ENCODE data around the gene TSPAN33. TPM values are rescaled to one million over a fixed set of nuclear protein-coding genes. Genes with fewer than 3 reads are reported as not detected.
"Not testable (repeated sequence)": the region's sequence is repeated elsewhere in the genome, so short reads cannot be mapped to it uniquely, and the experiment has no call there.

TSPAN33 gene
- total RNA-seq, 1 donor from 2014 or later: 29.7 TPM

DNA sequence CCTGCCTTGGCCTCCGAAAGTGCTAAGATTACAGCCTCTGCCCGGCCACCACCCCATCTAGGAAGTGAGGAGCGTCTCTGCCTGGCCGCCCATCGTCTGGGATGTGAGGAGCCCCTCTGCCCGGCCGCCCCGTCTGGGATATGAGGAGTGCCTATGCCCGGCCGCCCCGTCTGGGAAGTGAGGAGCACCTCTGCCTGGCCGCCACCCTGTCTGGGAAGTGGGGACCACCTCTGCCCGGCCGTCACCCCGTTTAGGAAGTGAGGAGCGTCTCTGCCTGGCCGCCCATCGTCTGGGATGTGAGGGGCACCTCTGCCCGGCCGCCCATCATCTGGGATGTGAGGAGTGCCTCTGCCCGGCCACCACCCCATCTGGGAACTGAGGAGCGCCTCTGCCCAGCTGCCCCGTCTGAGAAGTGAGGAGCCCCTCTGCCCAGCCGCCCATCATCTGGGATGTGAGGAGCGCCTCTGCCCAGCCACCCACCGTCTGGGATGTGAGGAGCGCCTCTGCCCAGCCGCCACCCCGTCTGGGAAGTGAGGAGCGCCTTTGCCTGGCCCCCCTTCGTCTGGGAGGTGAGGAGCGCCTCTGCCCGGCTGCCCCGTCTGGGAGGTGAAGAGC is 71.7 kb downstream of the TSPAN33 start:
- not testable (repeated sequence) for H3K9me3 ChIP-seq (ENCODE audit: control insufficient read depth in 3 of 3, low read length in 3 of 3); H3K4me1 ChIP-seq (ENCODE audit: control insufficient read depth in 3 of 3, insufficient read depth in 3 of 3, low read length in 3 of 3); H3K4me3 ChIP-seq (ENCODE audit: low read length in 3 of 3); H3K36me3 ChIP-seq (ENCODE audit: control insufficient read depth in 3 of 3, insufficient read depth in 3 of 3, low read length in 3 of 3); H3K27ac ChIP-seq (ENCODE audit: low read depth, low read length); H3K9ac ChIP-seq (ENCODE audit: low read depth in 1 of 3, low read length in 3 of 3); H3K27me3 ChIP-seq (ENCODE audit: control insufficient read depth in 3 of 3, insufficient read depth in 3 of 3, low read length in 3 of 3)

DNA sequence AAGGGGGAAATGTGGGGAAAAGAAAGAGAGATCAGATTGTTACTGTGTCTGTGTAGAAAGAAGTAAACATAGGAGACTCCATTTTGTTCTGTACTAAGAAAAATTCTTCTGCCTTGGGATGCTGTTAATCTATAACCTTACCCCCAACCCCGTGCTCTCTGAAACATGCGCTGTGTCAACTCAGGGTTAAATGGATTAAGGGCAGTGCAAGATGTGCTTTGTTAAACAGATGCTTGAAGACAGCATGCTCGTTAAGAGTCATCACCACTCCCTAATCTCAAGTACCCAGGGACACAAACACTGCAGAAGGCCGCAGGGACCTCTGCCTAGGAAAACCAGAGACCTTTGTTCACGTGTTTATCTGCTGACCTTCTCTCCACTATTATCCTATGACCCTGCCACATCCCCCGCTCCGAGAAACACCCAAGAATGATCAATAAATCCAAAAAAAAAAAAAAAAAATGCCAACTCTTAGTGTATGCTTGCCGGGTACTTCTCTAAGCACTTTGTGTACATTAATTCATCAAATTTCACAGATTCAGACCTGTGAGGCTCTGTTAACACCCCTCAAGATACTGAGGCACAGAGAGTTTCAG is 72.4 kb downstream of the TSPAN33 start:
- not testable (repeated sequence) for H3K4me3 ChIP-seq (ENCODE audit: low read length in 3 of 3); H3K9ac ChIP-seq (ENCODE audit: low read depth in 1 of 3, low read length in 3 of 3); H3K4me1 ChIP-seq (ENCODE audit: control insufficient read depth in 3 of 3, insufficient read depth in 3 of 3, low read length in 3 of 3); H3K36me3 ChIP-seq (ENCODE audit: control insufficient read depth in 3 of 3, insufficient read depth in 3 of 3, low read length in 3 of 3); H3K27me3 ChIP-seq (ENCODE audit: control insufficient read depth in 3 of 3, insufficient read depth in 3 of 3, low read length in 3 of 3); H3K9me3 ChIP-seq (ENCODE audit: control insufficient read depth in 3 of 3, low read length in 3 of 3); H3K27ac ChIP-seq (ENCODE audit: low read depth, low read length)

DNA sequence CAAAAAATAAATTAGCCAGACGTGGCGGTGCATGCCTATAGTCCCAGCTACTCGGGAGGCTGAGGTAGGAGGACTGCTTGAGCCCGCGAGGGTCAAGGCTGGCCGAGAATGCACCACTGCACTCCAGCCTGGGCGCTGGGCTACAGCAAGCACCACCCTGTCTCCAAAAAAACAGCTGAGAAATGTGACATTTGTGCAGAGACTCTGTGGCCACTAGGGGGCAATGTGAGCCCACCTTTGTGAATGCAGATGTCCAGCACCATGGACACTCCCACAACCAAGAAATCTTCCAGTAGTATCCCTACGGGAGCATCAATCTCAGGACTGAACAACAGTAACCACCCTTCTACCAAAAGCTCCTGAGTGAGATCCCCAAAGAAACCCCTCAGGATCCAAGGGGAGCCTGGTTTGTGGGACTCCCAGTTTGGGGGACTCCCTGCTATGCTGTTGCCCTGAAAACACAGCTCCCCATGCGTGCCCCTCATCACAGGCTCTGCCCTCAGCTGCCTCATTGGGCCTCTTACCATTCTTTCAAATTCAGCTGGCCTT is 74.1 kb downstream of the TSPAN33 start:
- Histone ChIP-seq H3K27me3 (ENCODE audit: control insufficient read depth in 3 of 3, insufficient read depth in 3 of 3, low read length in 3 of 3) (no peaks in the 10 kb centered on the region), H3K4me3 (ENCODE audit: low read length in 3 of 3) (no peak overlapping the region), H3K9me3 (ENCODE audit: control insufficient read depth in 3 of 3, low read length in 3 of 3) (no peaks in the 10 kb centered on the region), H3K27ac (ENCODE audit: low read depth, low read length) (no peak overlapping the region), H3K9ac (ENCODE audit: low read depth in 1 of 3, low read length in 3 of 3) (peak overlapping the region in 2 of 3 donors; percentile 8 to 25), H3K4me1 (ENCODE audit: control insufficient read depth in 3 of 3, insufficient read depth in 3 of 3, low read length in 3 of 3) (peaks cover 2 to 5% (median 3%) of the 10 kb centered on the region in 3 donors), H3K36me3 (ENCODE audit: control insufficient read depth in 3 of 3, insufficient read depth in 3 of 3, low read length in 3 of 3) (no peaks in the 10 kb centered on the region)

DNA sequence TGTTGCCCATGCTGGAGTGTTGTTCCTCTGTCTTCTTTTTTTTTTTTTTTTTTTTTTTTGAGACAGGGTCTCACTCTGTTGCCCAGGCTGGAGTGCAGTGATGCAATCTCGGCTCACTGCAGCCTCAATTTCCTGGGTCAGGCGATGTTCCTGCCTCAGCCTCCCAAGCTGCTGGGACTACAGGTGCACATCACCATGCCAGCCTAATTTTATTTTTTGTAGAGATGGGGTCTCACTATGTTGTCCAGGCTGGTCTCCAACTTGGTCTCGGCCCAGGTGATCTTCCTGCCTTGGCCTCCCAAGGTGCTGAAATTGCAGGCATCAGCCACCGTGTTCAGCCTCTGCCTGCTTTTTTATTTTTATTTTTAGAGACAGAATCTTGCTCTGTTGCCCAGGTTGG is 74.7 kb downstream of the TSPAN33 start:
- H3K27ac ChIP-seq (ENCODE audit: low read depth, low read length); H3K36me3 ChIP-seq (ENCODE audit: control insufficient read depth in 3 of 3, insufficient read depth in 3 of 3, low read length in 3 of 3); H3K27me3 ChIP-seq (ENCODE audit: control insufficient read depth in 3 of 3, insufficient read depth in 3 of 3, low read length in 3 of 3); H3K4me1 ChIP-seq (ENCODE audit: control insufficient read depth in 3 of 3, insufficient read depth in 3 of 3, low read length in 3 of 3); H3K4me3 ChIP-seq (ENCODE audit: low read length in 3 of 3); H3K9ac ChIP-seq (ENCODE audit: low read depth in 1 of 3, low read length in 3 of 3); H3K9me3 ChIP-seq (ENCODE audit: control insufficient read depth in 3 of 3, low read length in 3 of 3): not testable (repeated sequence)

Small RNA genes lying within 50 kb of the gene (small RNA-seq; reads per million reads assigned to genes)
- gene RNY1P11: not detected

Other genes with a start within 250 kb of the TSPAN33 start
- under 0.01 TPM for gene KCP, start 234.0 kb upstream of the TSPAN33 start, total RNA-seq
- 2.6 TPM for gene IRF5, start 206.8 kb upstream of the TSPAN33 start, total RNA-seq
- gene TNPO3, start 89.6 kb upstream of the TSPAN33 start, total RNA-seq: 45.9 TPM
- gene SMO, start 43.9 kb downstream of the TSPAN33 start, total RNA-seq: 28.7 TPM
- 12.0 TPM for gene AHCYL2, start 80.3 kb downstream of the TSPAN33 start, total RNA-seq

Measured in skeletal muscle tissue (tissue), 5 donors.